ENCODE data around the gene FAM81A. TPM values are rescaled to one million over a fixed set of nuclear protein-coding genes. Genes with fewer than 3 reads are reported as not detected.

Gene FAM81A
- total and polyA plus RNA-seq, 12 donors, result 0.08 to 0.96 (median 0.28) TPM; not detected in 4

GRCh38 chr15:59531066-59531675, 93.2 kb downstream of the FAM81A start:
- 57 to 70% (median 64%) methylated on average over 7 to 9 of the region's 9 CpGs for WGBS, 4 donors
- no peak for DNase-seq
- intact Hi-C loops (cut with DNase I), result no loop called here

GRCh38 chr15:59532770-59533379, 94.9 kb downstream of the FAM81A start:
- Histone ChIP-seq H3K27ac (no peak overlapping the region), H3K4me3 (no peak overlapping the region), H3K36me3 (replicated peaks in 1 of 2) (no peaks in the 10 kb centered on the region), H3K4me1 (replicated peaks in 1 of 2) (no peaks in the 10 kb centered on the region), H3K27me3 (no peaks in the 10 kb centered on the region), H3K9me3 (replicated peaks in 1 of 3) (no peaks in the 10 kb centered on the region)
- no peak for TF ChIP-seq POLR2A (IDR thresholded peaks at IDR 0.05)
- TF ChIP-seq CTCF (IDR thresholded peaks at IDR 0.05), result peak; percentile 51 to 81 (median 66)
- DNase-seq, result peak in 4 of 7 donors; percentile 32 to 38 (median 36)
- intact Hi-C loops (cut with DNase I), result no loop called here
- 10 to 15% (median 14%) methylated on average over 8 of the region's 8 CpGs for WGBS, 4 donors

More at GRCh38 chr15:59531066-59531675, 93.2 kb downstream of the FAM81A start:
- H3K36me3 ChIP-seq (replicated peaks in 1 of 2), result no peaks in the 10 kb centered on the region
- TF ChIP-seq POLR2A (IDR thresholded peaks at IDR 0.05), result no peak
- no peak for TF ChIP-seq CTCF (IDR thresholded peaks at IDR 0.05)
- no peak overlapping the region for H3K4me3 ChIP-seq
- H3K27me3 ChIP-seq, result no peaks in the 10 kb centered on the region
- H3K9me3 ChIP-seq (replicated peaks in 1 of 3), result no peaks in the 10 kb centered on the region
- no peaks in the 10 kb centered on the region for H3K4me1 ChIP-seq (replicated peaks in 1 of 2)
- no peak overlapping the region for H3K27ac ChIP-seq

GRCh38 chr15:59536553-59536952, 98.6 kb downstream of the FAM81A start:
- Histone ChIP-seq H3K27me3 (no peaks in the 10 kb centered on the region), H3K9me3 (replicated peaks in 1 of 3) (no peaks in the 10 kb centered on the region), H3K4me1 (replicated peaks in 1 of 2) (no peaks in the 10 kb centered on the region), H3K4me3 (no peak overlapping the region), H3K27ac (no peak overlapping the region), H3K36me3 (replicated peaks in 1 of 2) (no peaks in the 10 kb centered on the region)
- intact Hi-C loops (cut with DNase I), result loop anchor here in 1 of 2 donors (5.0 kb wide), 1 partner anchor 101 kb away; no protein-coding TSS in a partner anchor
- no peak for TF ChIP-seq POLR2A (IDR thresholded peaks at IDR 0.05)
- TF ChIP-seq CTCF (IDR thresholded peaks at IDR 0.05), result no peak
- 77 to 92% (median 89%) methylated on average over 4 to 6 of the region's 6 CpGs for WGBS, 4 donors
- DNase-seq, result no peak

DNA sequence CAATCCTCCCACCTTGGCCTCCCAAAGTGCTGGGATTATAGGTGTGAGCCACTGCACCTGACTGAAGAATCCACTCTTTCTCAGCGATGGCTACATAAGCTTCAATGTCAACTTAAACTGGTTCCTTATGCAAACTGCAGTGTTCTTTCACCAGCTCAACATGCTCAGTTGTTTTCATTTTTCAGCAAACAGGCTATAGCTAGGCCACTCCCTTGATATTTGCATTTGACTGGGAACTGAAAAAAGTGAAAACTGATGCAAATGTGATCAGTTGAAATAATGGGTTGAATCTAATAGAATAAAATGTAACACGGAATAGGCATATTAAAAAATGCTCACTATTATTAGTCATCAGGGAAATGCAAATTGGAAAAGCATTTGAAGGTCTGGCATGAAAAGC, 99.4 kb downstream of the FAM81A start:
- TF ChIP-seq POLR2A (IDR thresholded peaks at IDR 0.05) (no peak), CTCF (IDR thresholded peaks at IDR 0.05) (no peak)
- Histone ChIP-seq H3K27me3 (no peaks in the 10 kb centered on the region), H3K4me3 (no peak overlapping the region), H3K4me1 (replicated peaks in 1 of 2) (no peaks in the 10 kb centered on the region), H3K27ac (no peak overlapping the region), H3K9me3 (replicated peaks in 1 of 3) (no peaks in the 10 kb centered on the region), H3K36me3 (replicated peaks in 1 of 2) (no peaks in the 10 kb centered on the region)
- intact Hi-C loops (cut with DNase I), result loop anchor here in 1 of 2 donors (5.0 kb wide), 1 partner anchor 100 kb away; no protein-coding TSS in a partner anchor
- 60 to 73% (median 66%) methylated on average over 2 of the region's 2 CpGs for WGBS, 4 donors
- DNase-seq, result no peak
